KG1 (cell line): ENCODE results near the gene HS6ST1.

Experiments
- DNase-seq: peaks from one replicate; lab custom pipeline; 2025; lab: John Stamatoyannopoulos, UW

Gene HS6ST1

DNA sequence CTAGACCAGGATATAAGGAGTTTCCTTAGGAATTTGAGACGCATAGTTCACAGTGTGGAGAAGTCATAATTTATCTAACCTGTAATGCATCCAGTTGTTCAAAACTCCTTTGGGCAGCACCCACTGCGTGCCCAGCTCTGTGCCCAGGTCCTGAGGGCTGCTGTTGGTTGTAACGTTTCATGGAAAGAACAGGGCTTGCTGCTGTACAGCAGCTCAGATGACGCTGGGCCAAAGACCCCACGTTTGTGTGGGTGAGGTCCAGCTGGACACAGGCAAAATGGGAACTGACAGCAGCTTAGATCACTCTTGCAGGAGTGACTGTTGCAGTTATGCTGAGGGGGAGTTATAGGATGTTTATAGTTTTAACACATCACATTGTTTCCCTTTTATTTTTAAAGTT is 30.0 kb upstream of the HS6ST1 start:
- no peak for DNase-seq

DNA sequence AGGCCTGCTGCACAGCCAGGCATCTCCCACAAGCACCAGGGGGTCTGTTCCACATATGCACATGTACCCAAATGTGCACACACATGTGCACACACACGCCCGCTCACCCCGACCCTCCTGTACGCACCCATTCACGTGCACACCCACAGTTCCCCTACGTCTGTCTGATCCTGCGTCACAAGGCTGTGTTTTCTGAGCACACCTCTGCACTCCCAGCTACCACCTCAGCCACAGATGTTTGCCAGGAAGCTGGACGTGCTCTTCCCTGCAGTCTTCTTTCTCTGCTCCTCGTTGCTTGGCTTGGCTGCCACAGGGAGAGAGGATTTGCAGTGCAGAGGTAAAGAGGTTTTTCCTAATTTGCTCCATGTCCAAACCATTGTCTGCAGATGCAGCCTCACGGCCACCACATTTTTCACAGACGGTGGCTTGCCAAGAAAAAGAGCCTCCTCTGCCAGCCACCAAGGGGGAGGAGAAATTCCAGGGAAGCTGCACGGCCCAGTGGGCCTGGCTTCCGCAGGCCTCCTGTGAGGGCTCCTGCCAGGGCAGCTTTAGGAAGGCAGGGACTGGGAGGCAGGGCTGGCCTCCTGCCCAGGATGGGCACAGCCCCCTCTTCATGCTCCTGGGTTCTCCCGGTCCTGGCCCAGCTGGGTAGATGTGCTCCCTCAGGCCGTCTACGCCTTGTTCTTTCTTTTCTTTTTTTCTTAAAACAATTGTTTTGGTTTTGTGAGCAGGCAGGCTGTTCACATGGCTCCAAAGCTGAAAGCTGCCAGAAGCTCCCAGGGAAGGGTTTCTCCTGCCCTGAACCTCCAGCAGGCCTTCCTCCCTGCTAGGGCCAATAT is 29.3 kb upstream of the HS6ST1 start:
- DNase-seq = no peak

- DNase-seq = no peak
These were observed 28.5 kb upstream of the HS6ST1 start for GRCh38 chr2:128347171-128347558.

DNA sequence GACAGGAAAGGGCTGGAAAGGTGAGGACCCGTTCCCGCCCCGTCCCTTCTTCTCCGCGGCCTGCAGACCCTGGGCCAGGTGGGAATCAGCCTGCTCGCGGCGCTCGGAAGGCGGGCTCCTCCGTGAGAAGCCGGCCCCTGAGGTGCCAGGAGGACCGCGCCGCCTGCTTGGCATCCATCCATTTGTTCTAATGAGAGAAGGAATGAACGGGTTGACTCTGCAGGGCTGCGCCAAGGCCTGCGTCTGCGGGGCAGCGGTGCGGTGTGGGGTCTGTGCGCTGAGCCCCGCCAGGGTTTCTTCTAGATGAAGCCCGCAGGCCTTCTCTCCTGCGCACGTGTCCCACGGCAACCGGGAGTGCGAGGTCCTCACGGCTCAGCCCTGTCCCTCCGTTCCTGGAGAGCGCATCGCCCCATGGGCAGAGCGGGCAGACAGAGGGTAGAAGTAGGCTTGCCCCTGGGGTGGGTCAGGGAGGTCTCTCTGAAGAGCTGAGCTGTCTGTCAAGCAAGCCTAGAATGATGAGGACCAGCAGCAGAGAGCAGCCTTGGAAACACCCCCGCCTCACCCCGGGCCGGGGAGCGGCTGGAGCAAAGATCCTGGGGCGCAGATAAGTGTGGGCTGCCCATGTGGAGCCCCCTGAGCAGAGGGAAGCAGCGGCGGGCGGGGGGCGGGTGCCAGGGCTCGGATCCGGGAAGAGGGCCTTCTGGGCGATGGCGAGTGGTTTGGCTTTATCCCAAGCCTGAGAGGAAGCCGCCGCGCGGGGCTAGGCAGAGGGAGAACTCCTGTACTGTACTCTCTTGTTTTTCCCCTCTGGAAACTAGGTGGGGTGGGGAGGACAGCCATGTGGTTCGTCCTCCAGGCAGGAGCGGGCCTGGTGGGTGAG is 27.9 kb upstream of the HS6ST1 start:
- no peak for DNase-seq

GRCh38 chr2:128345436-128346165 is 26.9 kb upstream of the HS6ST1 start:
- DNase-seq = no peak

GRCh38 chr2:128344101-128344500 is 25.4 kb upstream of the HS6ST1 start:
- DNase-seq = no peak

DNA sequence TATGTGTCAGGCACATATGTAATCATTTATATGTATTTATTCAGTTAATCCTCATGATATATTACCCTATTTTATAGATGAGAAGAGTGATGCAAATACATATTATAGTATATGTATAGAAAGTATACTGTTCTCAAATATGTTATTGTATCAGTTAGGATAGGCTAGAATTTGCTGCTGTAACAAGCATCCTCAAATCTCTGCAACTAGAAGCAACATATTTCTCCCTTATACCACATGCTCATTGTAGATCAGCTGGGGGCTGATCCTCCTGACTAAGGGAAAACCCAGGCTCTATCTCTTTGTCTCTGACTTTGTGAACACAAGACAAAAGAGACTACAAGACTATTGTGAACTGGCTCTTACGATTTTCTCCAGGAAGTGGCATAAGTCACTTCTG is 24.8 kb upstream of the HS6ST1 start:
- no peak for DNase-seq

GRCh38 chr2:128342550-128342949 is 23.9 kb upstream of the HS6ST1 start:
- DNase-seq = no peak

DNA sequence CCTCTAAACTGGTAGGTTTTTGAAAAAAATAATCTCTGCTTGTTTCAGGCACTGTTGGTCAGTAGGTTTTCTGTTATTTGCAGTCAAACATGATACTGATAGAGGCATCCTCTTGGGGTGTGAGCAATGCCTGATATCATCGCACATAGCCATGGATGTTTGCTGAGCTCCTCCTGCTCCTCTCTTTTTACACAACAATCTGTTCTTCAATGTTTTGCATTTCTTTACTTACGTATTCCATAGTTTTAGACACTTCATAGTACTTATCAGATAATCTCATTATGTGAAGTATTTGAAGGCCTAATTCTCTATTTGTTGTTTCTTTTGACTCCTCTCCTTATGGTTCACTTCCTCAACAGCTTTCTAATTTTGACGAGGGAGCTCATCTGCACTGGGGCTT is 23.0 kb upstream of the HS6ST1 start:
- DNase-seq = no peak

- no peak for DNase-seq
These were observed 13.5 kb upstream of the HS6ST1 start for GRCh38 chr2:128332091-128332634.

DNA sequence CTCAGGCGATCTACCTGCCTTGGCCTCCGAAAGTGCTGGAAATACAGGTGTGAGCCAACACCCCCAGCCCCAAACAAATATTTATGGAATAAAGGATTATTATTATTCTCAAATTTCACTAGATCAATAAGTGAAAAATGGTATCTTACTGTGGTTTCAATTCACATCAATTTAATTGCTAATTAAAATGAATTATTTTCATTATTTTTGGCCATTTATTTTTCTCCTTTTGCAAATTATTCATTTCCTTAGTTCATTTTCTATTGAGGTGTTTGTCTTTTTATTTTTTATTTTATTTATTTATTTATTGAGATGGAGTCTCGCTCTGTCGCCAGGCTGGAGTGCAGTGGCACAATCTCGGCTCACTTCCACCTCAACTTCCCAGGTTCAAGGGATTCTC is 11.9 kb upstream of the HS6ST1 start:
- DNase-seq = no peak

DNA sequence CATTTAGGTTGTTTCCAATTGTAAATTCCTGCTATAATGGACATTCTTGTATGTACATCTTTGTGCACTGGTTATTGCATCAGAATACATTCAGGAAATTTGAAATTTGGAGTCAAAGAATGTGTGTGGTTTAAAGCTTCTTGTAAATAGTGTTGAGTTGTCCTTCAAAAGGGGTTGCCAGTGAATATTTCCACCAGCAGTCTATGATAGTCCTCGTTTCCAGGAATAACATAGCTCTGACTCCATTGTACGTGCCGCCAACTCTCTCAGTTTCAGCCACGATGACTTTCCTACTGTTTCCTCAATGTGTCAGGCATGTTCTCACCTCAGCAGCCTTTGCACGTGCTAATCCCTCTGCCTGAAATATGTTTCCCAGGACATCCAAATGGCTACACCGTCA is 10.9 kb upstream of the HS6ST1 start:
- no peak for DNase-seq

DNA sequence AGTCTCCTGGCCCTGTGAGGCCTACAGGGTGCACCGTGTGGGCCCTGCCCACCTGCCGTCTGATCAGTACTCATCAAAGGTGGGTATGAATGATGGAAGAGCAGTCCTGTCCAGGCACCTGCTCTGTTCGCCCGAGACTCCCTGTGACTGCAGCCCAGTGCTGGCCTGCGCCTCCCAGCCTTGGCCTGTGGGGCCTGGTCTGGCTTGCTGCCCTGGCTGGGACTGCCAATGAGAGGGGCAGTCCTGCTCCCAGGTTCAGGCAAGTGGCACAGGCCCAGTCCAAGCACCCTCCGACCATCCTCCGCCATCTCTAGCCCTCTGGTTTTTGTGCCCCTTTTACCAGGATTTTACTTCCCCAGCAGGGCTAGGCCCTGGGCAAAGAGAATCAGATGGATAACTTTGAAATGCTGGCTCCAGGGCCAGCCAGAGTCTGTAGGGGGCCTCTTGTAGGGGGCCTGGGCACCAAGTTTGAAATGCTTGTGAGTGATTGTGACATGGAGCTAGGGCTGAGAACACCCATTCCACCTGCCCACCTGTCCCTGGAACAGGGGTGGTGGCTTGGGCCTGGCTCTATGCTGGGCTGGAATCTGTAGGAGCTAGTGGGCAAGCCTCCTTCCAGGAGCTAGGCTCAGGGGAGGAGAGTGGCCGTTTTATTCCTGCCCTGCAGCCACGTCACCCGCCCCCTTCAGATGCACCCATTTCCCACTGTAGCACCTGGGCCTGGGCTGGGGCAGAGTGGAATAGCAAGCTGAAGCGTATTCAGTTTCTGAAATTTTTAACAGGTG is 8.7 kb upstream of the HS6ST1 start:
- DNase-seq = no peak

GRCh38 chr2:128326346-128326745 is 7.7 kb upstream of the HS6ST1 start:
- no peak for DNase-seq

DNA sequence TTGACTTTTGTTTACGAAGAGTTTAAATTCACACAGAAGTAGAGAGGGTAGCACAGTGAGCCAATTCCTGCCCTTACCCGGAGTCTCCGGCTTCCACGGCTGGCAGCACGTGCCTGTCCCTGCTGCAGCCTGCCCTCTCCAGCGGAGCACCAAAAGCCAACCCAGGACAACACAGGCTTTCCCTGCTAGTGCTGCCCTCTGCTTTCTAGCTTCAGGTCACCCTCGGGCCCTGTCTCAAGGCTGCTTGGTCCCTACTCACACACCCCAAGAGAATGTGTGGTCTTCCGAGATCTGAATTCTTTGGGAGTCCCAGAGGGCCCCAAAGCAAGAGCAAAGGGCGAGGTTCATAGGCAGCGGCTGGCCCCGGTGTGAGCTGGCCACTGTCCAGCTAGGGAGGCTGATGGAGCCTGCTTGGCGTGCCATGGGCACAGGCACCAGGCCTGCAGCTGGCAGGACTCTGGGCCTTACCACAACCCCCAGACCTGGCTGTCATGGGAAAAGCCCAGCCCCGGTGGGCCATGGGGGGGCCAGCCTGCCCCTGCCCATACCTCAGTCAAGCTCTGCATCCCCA is 7.0 kb upstream of the HS6ST1 start:
- no peak for DNase-seq

- no peak for DNase-seq
These were observed 6.3 kb upstream of the HS6ST1 start for GRCh38 chr2:128324897-128325410.

DNA sequence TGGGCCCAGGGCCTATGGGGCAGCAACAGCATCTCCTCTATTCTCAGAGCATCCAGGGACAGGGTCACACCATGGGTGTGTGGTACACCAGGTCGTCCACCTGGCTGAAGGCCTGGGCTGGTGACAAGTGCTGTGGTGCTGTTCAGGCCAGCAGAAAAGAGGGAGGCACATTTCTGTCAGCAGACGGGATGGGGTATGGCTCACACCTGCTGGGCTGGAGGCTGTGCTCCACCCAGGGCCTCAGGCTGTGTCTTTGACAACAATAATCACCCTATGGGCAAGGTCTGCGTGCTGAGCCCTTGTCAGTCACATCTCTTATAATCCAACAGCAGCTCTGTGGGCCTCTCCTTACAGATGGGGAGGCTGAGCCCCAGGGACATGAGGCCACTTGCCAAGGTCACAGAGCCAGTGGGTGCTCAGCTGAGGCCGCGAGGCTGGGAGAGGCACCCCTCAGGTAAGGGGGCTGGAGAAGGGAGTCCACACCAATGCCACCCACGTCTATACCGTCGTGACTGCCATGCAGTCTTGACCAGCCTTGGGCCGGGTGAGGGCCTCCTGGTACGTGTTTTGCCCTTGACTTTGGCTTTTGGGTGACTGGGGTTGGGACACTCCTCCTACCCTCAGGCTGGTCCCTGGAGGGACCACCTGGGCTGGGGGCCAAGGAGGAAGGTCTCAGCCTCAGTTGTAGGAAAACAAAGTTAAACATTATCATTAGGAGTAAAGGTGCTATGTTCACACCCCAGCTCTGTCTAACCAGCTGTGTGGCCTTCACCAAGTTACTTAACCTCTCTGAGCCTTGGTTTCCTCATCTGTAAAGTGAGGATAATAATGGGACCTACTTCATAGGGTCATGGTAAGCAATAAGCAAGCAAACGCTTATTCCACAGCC is 5.6 kb upstream of the HS6ST1 start:
- DNase-seq = no peak

GRCh38 chr2:128323555-128323931 is 4.9 kb upstream of the HS6ST1 start:
- no peak for DNase-seq

GRCh38 chr2:128322715-128323554 is 4.3 kb upstream of the HS6ST1 start:
- DNase-seq = no peak
